HepG2 (cell line): ENCODE results near the gene GGA2. TPM values are rescaled to one million over a fixed set of nuclear protein-coding genes. Genes with fewer than 3 reads are reported as not detected.

Experiments used
- AKAP8 ChIP-seq: sonication (generic); formaldehyde crosslinking; IDR thresholded peaks from 2 replicates; pipeline ENCODE4 v1.5.1; 2020; ENCODE audit warnings: mild to moderate bottlenecking, missing genetic modification reagents
- E2F5 ChIP-seq: sonication (generic); formaldehyde crosslinking; conservative IDR thresholded peaks from 2 replicates; pipeline ENCODE4 v1.4.0; 2020; ENCODE audit warnings: missing genetic modification reagents
- ELF3 ChIP-seq: IDR thresholded peaks from 2 replicates; pipeline ENCODE4 v1.6.1; 2016; ENCODE audit warnings: missing genetic modification reagents, missing compliant biosample characterization
- ESRRA ChIP-seq: sonication (generic); formaldehyde crosslinking; IDR thresholded peaks from 2 replicates; pipeline ENCODE4 v1.5.1; 2020; ENCODE audit warnings: mild to moderate bottlenecking, low read depth, missing genetic modification reagents
- ETV5 ChIP-seq: IDR thresholded peaks from 2 replicates; pipeline ENCODE4 v1.6.1; 2018; ENCODE audit warnings: missing biosample characterization, missing genetic modification reagents, inconsistent platforms, borderline replicate concordance
- HMG20B ChIP-seq: conservative IDR thresholded peaks from 2 replicates; pipeline ENCODE4 v1.6.1; 2016; ENCODE audit warnings: missing genetic modification reagents, missing compliant biosample characterization
- HNRNPK ChIP-seq: fragments of 200-400 bp; formaldehyde crosslinking; IDR thresholded peaks from 2 replicates; pipeline ENCODE4 v1.6.1; 2018; ENCODE audit warnings: low read length, low read depth, moderate library complexity, mild to moderate bottlenecking; ENCODE audit not compliant: poor library complexity, severe bottlenecking
- MIER3 ChIP-seq: IDR thresholded peaks from 2 replicates; pipeline ENCODE4 v1.6.1; 2016; ENCODE audit warnings: missing compliant biosample characterization, borderline replicate concordance
- NFIB ChIP-seq: sonication (generic); formaldehyde crosslinking; IDR thresholded peaks from 2 replicates; pipeline ENCODE4 v1.9.0; 2021; ENCODE audit warnings: missing genetic modification reagents, mild to moderate bottlenecking, borderline replicate concordance
- NR1H2 ChIP-seq: sonication (generic); formaldehyde crosslinking; IDR thresholded peaks from 2 replicates; pipeline ENCODE4 v1.8.1; 2022; ENCODE audit warnings: low read depth, missing genetic modification reagents, borderline replicate concordance
- POLR2AphosphoS5 ChIP-seq: IDR thresholded peaks from 2 replicates; pipeline ENCODE4 v1.6.1; 2012; ENCODE audit warnings: low read depth, low read length
- RCOR2 ChIP-seq: IDR thresholded peaks from 2 replicates; pipeline ENCODE4 v1.6.1; 2016; ENCODE audit warnings: missing biosample characterization, missing genetic modification reagents
- SMARCC2 ChIP-seq: fragments of 450-650 bp; IDR thresholded peaks from 2 replicates; pipeline ENCODE4 v1.6.1; 2017; ENCODE audit warnings: antibody characterized with exemption, mild to moderate bottlenecking
- SMC3 ChIP-seq: IDR thresholded peaks from 2 replicates; pipeline ENCODE4 v1.6.1; 2011; ENCODE audit warnings: low read length, improper control_type of control experiment
- SSRP1 ChIP-seq: IDR thresholded peaks from 2 replicates; pipeline ENCODE4 v1.6.1; 2016; ENCODE audit warnings: control low read depth
- TCF7 ChIP-seq: sonication (generic); IDR thresholded peaks from 2 replicates; pipeline ENCODE4 v1.6.1; 2016; ENCODE audit warnings: antibody characterized with exemption, low read depth
- ZNF20 ChIP-seq: sonication (generic); formaldehyde crosslinking; IDR thresholded peaks from 2 replicates; pipeline ENCODE4 v1.4.0; 2020; ENCODE audit warnings: mild to moderate bottlenecking, moderate library complexity, missing genetic modification reagents
- ZNF235 ChIP-seq: sonication (generic); formaldehyde crosslinking; IDR thresholded peaks from 2 replicates; pipeline ENCODE4 v1.8.1; 2023; ENCODE audit warnings: mild to moderate bottlenecking, missing genetic modification reagents, borderline replicate concordance
- ZNF609 ChIP-seq: sonication (generic); formaldehyde crosslinking; IDR thresholded peaks from 2 replicates; pipeline ENCODE4 v1.4.0; 2020; ENCODE audit warnings: mild to moderate bottlenecking, missing genetic modification reagents, borderline replicate concordance
- ZNF761 ChIP-seq: sonication (generic); formaldehyde crosslinking; conservative IDR thresholded peaks from 2 replicates; pipeline ENCODE4 v1.4.0; 2020; ENCODE audit warnings: mild to moderate bottlenecking, missing genetic modification reagents
- ZSCAN22 ChIP-seq: sonication (generic); formaldehyde crosslinking; IDR thresholded peaks from 2 replicates; pipeline ENCODE4 v1.4.0; 2020; ENCODE audit warnings: mild to moderate bottlenecking, missing genetic modification reagents
- polyA plus RNA-seq, 8 experiments: library from polyadenylated mRNA; depleted of rRNA in 3 of 8; stranded (reverse) in 7 of 8; unstranded in 1 of 8; fragments of >200 nt; fragmentation: Illumina TruSeq in 4 of 8; extraction: Trizol in 4 of 8; gene quantifications; 2 replicates each; pipeline versions ENCODE4 v1.2.1 to v1.2.3, GENCODE V29; 2011 to 2016; ENCODE audit warnings: low read depth in 4 of 8, missing spikeins in 1 of 8, mixed read lengths in 1 of 8; ENCODE audit not compliant: insufficient read depth in 1 of 8
- total RNA-seq, 5 experiments: library from RNA; depleted of rRNA; stranded (reverse); fragments of >200 nt; fragmentation: Illumina TruSeq; extraction: Trizol; gene quantifications; 2 replicates each; pipeline ENCODE4 v1.2.3, GENCODE V29; 2016; ENCODE audit warnings: low read depth in 1 of 5
- TF ChIP-seq, protein P1 (sequence below): sonication (generic); formaldehyde crosslinking; IDR thresholded peaks from 2 replicates; pipeline ENCODE4 v1.4.0; 2020; ENCODE audit warnings: mild to moderate bottlenecking, low read depth, missing genetic modification reagents

GGA2 gene
- total and polyA plus RNA-seq, 2 of the 13 experiments (the other 11 are each of a cell fraction or from before 2014, with no cell fraction given) = 51.5 to 69.8 TPM

- TF ChIP-seq AKAP8 (CRISPR knock-in tag) = no peak; the same call in 1 of the 2 replicates
- no peak for TF ChIP-seq TCF7
- TF ChIP-seq E2F5 (CRISPR knock-in tag) = no peak; the same call in 1 of the 2 replicates
- TF ChIP-seq, protein P1, sequence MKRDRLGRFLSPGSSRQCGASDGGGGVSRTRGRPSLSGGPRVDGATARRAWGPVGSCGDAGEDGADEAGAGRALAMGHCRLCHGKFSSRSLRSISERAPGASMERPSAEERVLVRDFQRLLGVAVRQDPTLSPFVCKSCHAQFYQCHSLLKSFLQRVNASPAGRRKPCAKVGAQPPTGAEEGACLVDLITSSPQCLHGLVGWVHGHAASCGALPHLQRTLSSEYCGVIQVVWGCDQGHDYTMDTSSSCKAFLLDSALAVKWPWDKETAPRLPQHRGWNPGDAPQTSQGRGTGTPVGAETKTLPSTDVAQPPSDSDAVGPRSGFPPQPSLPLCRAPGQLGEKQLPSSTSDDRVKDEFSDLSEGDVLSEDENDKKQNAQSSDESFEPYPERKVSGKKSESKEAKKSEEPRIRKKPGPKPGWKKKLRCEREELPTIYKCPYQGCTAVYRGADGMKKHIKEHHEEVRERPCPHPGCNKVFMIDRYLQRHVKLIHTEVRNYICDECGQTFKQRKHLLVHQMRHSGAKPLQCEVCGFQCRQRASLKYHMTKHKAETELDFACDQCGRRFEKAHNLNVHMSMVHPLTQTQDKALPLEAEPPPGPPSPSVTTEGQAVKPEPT (CRISPR knock-in tag) = peak; percentile 94; the same call in 1 of the 2 replicates
- peak; percentile 94; the same call in 1 of the 2 replicates for TF ChIP-seq ZNF235 (CRISPR knock-in tag)
- TF ChIP-seq POLR2AphosphoS5 = peak; percentile 72
- TF ChIP-seq ELF3 (CRISPR knock-in tag) = peak; percentile 93
- peak; percentile 92; the same call in 1 of the 2 replicates for TF ChIP-seq MIER3 (CRISPR knock-in tag)
- peak; percentile 100 for TF ChIP-seq RCOR2
- peak; percentile 19; the same call in 1 of the 2 replicates for TF ChIP-seq SMC3
- no peak; the same call in none of the 2 replicates for TF ChIP-seq HMG20B
- peak; percentile 86 for TF ChIP-seq HNRNPK
- no peak for TF ChIP-seq NR1H2 (CRISPR knock-in tag)
- TF ChIP-seq NFIB (CRISPR knock-in tag) = no peak
- TF ChIP-seq ETV5 (CRISPR knock-in tag) = peak; percentile 83
- TF ChIP-seq SMARCC2 = no peak
- peak; percentile 83 for TF ChIP-seq ZSCAN22 (CRISPR knock-in tag)
- TF ChIP-seq SSRP1 (CRISPR knock-in tag) = peak; percentile 71
- 0 out of 2 replicates have a peak, but pooled peaks have one; percentile 73 for TF ChIP-seq ZNF761
- TF ChIP-seq ZNF609 = peak; percentile 65; the same call in 1 of the 2 replicates
- TF ChIP-seq ESRRA (CRISPR knock-in tag) = peak; percentile 64
- TF ChIP-seq ZNF20 (CRISPR knock-in tag) = peak; percentile 95; the same call in 1 of the 2 replicates
These were observed 46.8 kb upstream of the GGA2 start, which contains the start of the genes EARS2 and UBFD1 (continued) for GRCh38 chr16:23556881-23557778.
